ENCODE results near the gene EMX1.

EMX1 gene

GRCh38 chr2:72891091-72891818, 26.1 kb upstream of the EMX1 start:
- no peak overlapping the region for H3K4me3 ChIP-seq (ENCODE audit: low read depth in 1 of 2, low read length in 2 of 2)
- no peaks in the 10 kb centered on the region for H3K36me3 ChIP-seq (ENCODE audit: insufficient read depth, low read length)
- H2AFZ ChIP-seq (ENCODE audit: low read depth, low read length) = no peak overlapping the region
- TF ChIP-seq CTCF (IDR thresholded peaks at IDR 0.05; ENCODE audit: borderline replicate concordance, extremely low read depth, low read length, poor library complexity, severe bottlenecking) (no peak), EZH2 (IDR thresholded peaks at IDR 0.05; ENCODE audit: borderline replicate concordance, low read depth, low read length, severe bottlenecking) (no peak)
- H3K4me2 ChIP-seq (ENCODE audit: insufficient read depth, low read length) = no peak overlapping the region
- H3K27me3 ChIP-seq (ENCODE audit: insufficient read depth, low read length, poor library complexity) = peaks cover 2% of the 10 kb centered on the region
- no peak overlapping the region for H3K27ac ChIP-seq (ENCODE audit: low read length)
- no peaks in the 10 kb centered on the region for H3K9me3 ChIP-seq (ENCODE audit: insufficient read depth, low read length, severe bottlenecking)
- H3K9ac ChIP-seq (ENCODE audit: low read depth, low read length) = no peak overlapping the region
- H3K4me1 ChIP-seq (ENCODE audit: insufficient read depth, low read length) = no peaks in the 10 kb centered on the region
- no peaks in the 10 kb centered on the region for H3K79me2 ChIP-seq (ENCODE audit: insufficient read depth, low read length)
- H4K20me1 ChIP-seq (ENCODE audit: insufficient read depth, low read length) = peaks cover 8% of the 10 kb centered on the region; the same call in 1 of the 2 replicates
- ATAC-seq (ENCODE audit: insufficient read depth, low read depth) = no peak
- no peak for DNase-seq

GRCh38 chr2:72892506-72893173, 24.7 kb upstream of the EMX1 start:
- no peak overlapping the region for H3K4me3 ChIP-seq (ENCODE audit: low read depth in 1 of 2, low read length in 2 of 2)
- no peak overlapping the region for H3K9ac ChIP-seq (ENCODE audit: low read depth, low read length)
- TF ChIP-seq EZH2 (IDR thresholded peaks at IDR 0.05; ENCODE audit: borderline replicate concordance, low read depth, low read length, severe bottlenecking) (no peak), CTCF (IDR thresholded peaks at IDR 0.05; ENCODE audit: borderline replicate concordance, extremely low read depth, low read length, poor library complexity, severe bottlenecking) (peak; percentile 75)
- DNase-seq (peak; percentile 54), ATAC-seq (ENCODE audit: insufficient read depth, low read depth) (peak; percentile 94)
- no peak overlapping the region for H3K4me2 ChIP-seq (ENCODE audit: insufficient read depth, low read length)
- peaks cover 4% of the 10 kb centered on the region for H3K27me3 ChIP-seq (ENCODE audit: insufficient read depth, low read length, poor library complexity)
- no peaks in the 10 kb centered on the region for H3K79me2 ChIP-seq (ENCODE audit: insufficient read depth, low read length)
- no peaks in the 10 kb centered on the region for H3K4me1 ChIP-seq (ENCODE audit: insufficient read depth, low read length)
- H3K9me3 ChIP-seq (ENCODE audit: insufficient read depth, low read length, severe bottlenecking) = no peaks in the 10 kb centered on the region
- no peak overlapping the region for H3K27ac ChIP-seq (ENCODE audit: low read length)
- no peak overlapping the region for H2AFZ ChIP-seq (ENCODE audit: low read depth, low read length)
- peaks cover 8% of the 10 kb centered on the region; the same call in 1 of the 2 replicates for H4K20me1 ChIP-seq (ENCODE audit: insufficient read depth, low read length)
- no peaks in the 10 kb centered on the region for H3K36me3 ChIP-seq (ENCODE audit: insufficient read depth, low read length)

- ATAC-seq (ENCODE audit: insufficient read depth, low read depth) = peak; percentile 67; the same call in 2 of the 3 replicates
- no peak overlapping the region for H2AFZ ChIP-seq (ENCODE audit: low read depth, low read length)
- H3K4me2 ChIP-seq (ENCODE audit: insufficient read depth, low read length) = no peak overlapping the region
- no peaks in the 10 kb centered on the region for H3K9me3 ChIP-seq (ENCODE audit: insufficient read depth, low read length, severe bottlenecking)
- peaks cover 8% of the 10 kb centered on the region; the same call in 1 of the 2 replicates for H4K20me1 ChIP-seq (ENCODE audit: insufficient read depth, low read length)
- no peaks in the 10 kb centered on the region for H3K36me3 ChIP-seq (ENCODE audit: insufficient read depth, low read length)
- TF ChIP-seq CTCF (IDR thresholded peaks at IDR 0.05; ENCODE audit: borderline replicate concordance, extremely low read depth, low read length, poor library complexity, severe bottlenecking) (peak; percentile 24), EZH2 (IDR thresholded peaks at IDR 0.05; ENCODE audit: borderline replicate concordance, low read depth, low read length, severe bottlenecking) (no peak)
- no peak overlapping the region for H3K4me3 ChIP-seq (ENCODE audit: low read depth in 1 of 2, low read length in 2 of 2)
- H3K79me2 ChIP-seq (ENCODE audit: insufficient read depth, low read length) = no peaks in the 10 kb centered on the region
- H3K4me1 ChIP-seq (ENCODE audit: insufficient read depth, low read length) = no peaks in the 10 kb centered on the region
- no peak overlapping the region for H3K9ac ChIP-seq (ENCODE audit: low read depth, low read length)
- peaks cover 12% of the 10 kb centered on the region for H3K27me3 ChIP-seq (ENCODE audit: insufficient read depth, low read length, poor library complexity)
- DNase-seq = peak; percentile 25
- H3K27ac ChIP-seq (ENCODE audit: low read length) = no peak overlapping the region
Observed at GRCh38 chr2:72893594-72894319, 23.6 kb upstream of the EMX1 start.
